CD4-positive, alpha-beta T cell (primary cell): ENCODE data around the gene HOXA9. TPM values are rescaled to one million over a fixed set of nuclear protein-coding genes. Genes with fewer than 3 reads are reported as not detected.

Experiments
- ATAC-seq: fragments of 200-7000 bp; cut with Tn5 transposase; one replicate; pipeline ENCODE4 v1.10.0; 2022; ENCODE audit warnings: mild to moderate bottlenecking; ENCODE audit not compliant: poor library complexity
- CTCF ChIA-PET: fragments of 350-600 bp; sonication (Branson Sonifier 250); formaldehyde crosslinking; loops from one replicate; lab custom pipeline; 2021; ENCODE audit warnings: antibody characterized with exemption, inconsistent platforms; lab: Charles Lee
- POLR2A ChIA-PET: fragments of 350-600 bp; sonication (Branson Sonifier 250); formaldehyde crosslinking; loops from one replicate; lab custom pipeline; 2021; ENCODE audit warnings: antibody characterized with exemption, inconsistent platforms; lab: Charles Lee
- DNase-seq, 14 experiments: peaks; one replicate each; pipeline ENCODE4 v3.0.0-alpha.2; 2013 to 2020; ENCODE audit warnings: mixed read lengths in 2 of 14
- H3K27ac ChIP-seq, 2 donors: one replicate each; pipeline versions ENCODE4 v1.5.1 to v1.7.0; 2013; ENCODE audit warnings: low read length in 2 of 2, low read depth in 1 of 2, mild to moderate bottlenecking in 1 of 2
- H3K27me3 ChIP-seq, 2 experiments: 1 replicate in 1 of 2; 2 replicates in 1 of 2; pipeline versions ENCODE4 v1.6.1 to v1.7.0; 2013; ENCODE audit warnings: low read length in 2 of 2, control low read depth in 1 of 2, mild to moderate bottlenecking in 1 of 2, moderate library complexity in 1 of 2; ENCODE audit not compliant: insufficient read depth in 2 of 2, control insufficient read depth in 1 of 2
- H3K36me3 ChIP-seq: one replicate; pipeline ENCODE4 v1.6.1; 2013; ENCODE audit warnings: low read length, control low read depth; ENCODE audit not compliant: insufficient read depth
- H3K4me1 ChIP-seq: one replicate; pipeline ENCODE4 v1.6.1; 2013; ENCODE audit warnings: low read length, control low read depth; ENCODE audit not compliant: insufficient read depth
- H3K4me3 ChIP-seq: one replicate; pipeline ENCODE4 v1.5.1; 2013; ENCODE audit warnings: mild to moderate bottlenecking, low read length, moderate library complexity
- H3K9me3 ChIP-seq, 2 experiments: 1 replicate in 1 of 2; 2 replicates in 1 of 2; pipeline versions ENCODE4 v1.6.1 to v1.7.0; 2013; ENCODE audit warnings: low read length in 2 of 2, mild to moderate bottlenecking in 2 of 2, control low read depth in 1 of 2, moderate library complexity in 1 of 2; ENCODE audit not compliant: control insufficient read depth in 1 of 2, insufficient read depth in 1 of 2
- H3K27ac Mint-ChIP-seq: one replicate; pipeline ENCODE4 v1.8.0; 2020; ENCODE audit warnings: mixed read lengths
- H3K27me3 Mint-ChIP-seq: one replicate; pipeline ENCODE4 v1.8.0; 2021; ENCODE audit warnings: mixed read lengths
- H3K36me3 Mint-ChIP-seq: one replicate; pipeline ENCODE4 v1.8.0; 2021; ENCODE audit warnings: low read depth, mixed read lengths
- H3K4me1 Mint-ChIP-seq: one replicate; pipeline ENCODE4 v1.8.0; 2021; ENCODE audit warnings: low read depth, mixed read lengths
- H3K4me3 Mint-ChIP-seq: one replicate; pipeline ENCODE4 v1.8.0; 2020; ENCODE audit warnings: mild to moderate bottlenecking, mixed read lengths
- H3K9me3 Mint-ChIP-seq: one replicate; pipeline ENCODE4 v1.8.0; 2020; ENCODE audit warnings: mixed read lengths
- intact Hi-C, 2 experiments: fragments of 100-400 bp; cut with DNase I in 1 of 2; cut with micrococcal nuclease in 1 of 2; formaldehyde crosslinking; loops; one replicate each; pipeline versions ENCODE4 v1.15.1 to v1.9.0; 2023 to 2025; cut with DNase I, micrococcal nuclease
- total RNA-seq, 174 experiments: library from RNA in 2 of 174; stranded (reverse) in 2 of 174; gene quantifications; one replicate each; pipeline ENCODE4 v1.2.3 and lab custom pipeline; 2021 to 2026
- TF ChIP-seq, protein P1 (sequence below): fragments of 200-600 bp; IDR thresholded peaks from one replicate; pipeline ENCODE4 v1.8.0; 2022; ENCODE audit warnings: antibody characterized with exemption, mild to moderate bottlenecking

HOXA9 gene
- total RNA-seq, 2 experiments from 2014 or later, result not detected

- Mint-ChIP-seq H3K4me3 (no peak overlapping the region), H3K27ac (no peak overlapping the region), H3K36me3 (no peaks in the 10 kb centered on the region), H3K9me3 (no peaks in the 10 kb centered on the region), H3K27me3 (peaks cover 42% of the 10 kb centered on the region), H3K4me1 (no peaks in the 10 kb centered on the region)
- H3K36me3 ChIP-seq, result no peaks in the 10 kb centered on the region
- intact Hi-C loops, result no loop called here
- no peak overlapping the region for H3K27ac ChIP-seq
- peaks cover 5% of the 10 kb centered on the region for H3K4me1 ChIP-seq
- TF ChIP-seq, protein P1, sequence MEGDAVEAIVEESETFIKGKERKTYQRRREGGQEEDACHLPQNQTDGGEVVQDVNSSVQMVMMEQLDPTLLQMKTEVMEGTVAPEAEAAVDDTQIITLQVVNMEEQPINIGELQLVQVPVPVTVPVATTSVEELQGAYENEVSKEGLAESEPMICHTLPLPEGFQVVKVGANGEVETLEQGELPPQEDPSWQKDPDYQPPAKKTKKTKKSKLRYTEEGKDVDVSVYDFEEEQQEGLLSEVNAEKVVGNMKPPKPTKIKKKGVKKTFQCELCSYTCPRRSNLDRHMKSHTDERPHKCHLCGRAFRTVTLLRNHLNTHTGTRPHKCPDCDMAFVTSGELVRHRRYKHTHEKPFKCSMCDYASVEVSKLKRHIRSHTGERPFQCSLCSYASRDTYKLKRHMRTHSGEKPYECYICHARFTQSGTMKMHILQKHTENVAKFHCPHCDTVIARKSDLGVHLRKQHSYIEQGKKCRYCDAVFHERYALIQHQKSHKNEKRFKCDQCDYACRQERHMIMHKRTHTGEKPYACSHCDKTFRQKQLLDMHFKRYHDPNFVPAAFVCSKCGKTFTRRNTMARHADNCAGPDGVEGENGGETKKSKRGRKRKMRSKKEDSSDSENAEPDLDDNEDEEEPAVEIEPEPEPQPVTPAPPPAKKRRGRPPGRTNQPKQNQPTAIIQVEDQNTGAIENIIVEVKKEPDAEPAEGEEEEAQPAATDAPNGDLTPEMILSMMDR, result no peak
- DNase-seq, result no peak
- ChIA-PET POLR2A (no interaction called here), CTCF (no interaction called here)
- peaks cover 11 to 15% of the 10 kb centered on the region in 2 experiments for H3K27me3 ChIP-seq
- H3K4me3 ChIP-seq, result no peak overlapping the region
- no peak for ATAC-seq
- peaks cover 0 to 12% of the 10 kb centered on the region in 2 experiments for H3K9me3 ChIP-seq
Observed at GRCh38 chr7:27125986-27126394, 39.3 kb downstream of the HOXA9 start.

- Mint-ChIP-seq H3K27ac (no peak overlapping the region), H3K4me3 (no peak overlapping the region), H3K36me3 (no peaks in the 10 kb centered on the region), H3K9me3 (no peaks in the 10 kb centered on the region), H3K27me3 (peaks cover 42% of the 10 kb centered on the region), H3K4me1 (no peaks in the 10 kb centered on the region)
- ATAC-seq (no peak), DNase-seq (no peak)
- H3K27me3 ChIP-seq, result peaks cover 11 to 13% of the 10 kb centered on the region in 2 experiments
- no peaks in the 10 kb centered on the region for H3K36me3 ChIP-seq
- intact Hi-C loops, result no loop called here
- no peak overlapping the region for H3K27ac ChIP-seq
- ChIA-PET CTCF (no interaction called here), POLR2A (no interaction called here)
- TF ChIP-seq, protein P1, result no peak
- H3K4me1 ChIP-seq, result peaks cover 3% of the 10 kb centered on the region
- H3K9me3 ChIP-seq, result peaks cover 0 to 10% of the 10 kb centered on the region in 2 experiments
- H3K4me3 ChIP-seq, result no peak overlapping the region
Observed at GRCh38 chr7:27124902-27125689, 40.2 kb downstream of the HOXA9 start.

- Histone ChIP-seq H3K4me1 (no peaks in the 10 kb centered on the region), H3K27me3 (peaks cover 7 to 8% of the 10 kb centered on the region in 2 experiments), H3K9me3 (peaks cover 0 to 7% of the 10 kb centered on the region in 2 experiments), H3K27ac (no peak overlapping the region), H3K36me3 (no peaks in the 10 kb centered on the region), H3K4me3 (no peak overlapping the region)
- Mint-ChIP-seq H3K27me3 (peaks cover 41% of the 10 kb centered on the region), H3K27ac (no peak overlapping the region), H3K4me1 (no peaks in the 10 kb centered on the region), H3K36me3 (no peaks in the 10 kb centered on the region), H3K4me3 (no peak overlapping the region), H3K9me3 (no peaks in the 10 kb centered on the region)
- POLR2A ChIA-PET, result no interaction called here
- CTCF ChIA-PET, result no interaction called here
- intact Hi-C loops, result no loop called here
- TF ChIP-seq, protein P1, result no peak
- DNase-seq (no peak), ATAC-seq (no peak)
Observed at GRCh38 chr7:27124096-27124901, 41.0 kb downstream of the HOXA9 start.
